Esophagus squamous epithelium (tissue), 5 donors: Measurements from ENCODE around the gene RASGEF1C. TPM values are rescaled to one million over a fixed set of nuclear protein-coding genes. Genes with fewer than 3 reads are reported as not detected.

Source experiments
- DNase-seq: peaks from one replicate; lab custom pipeline; 2025; lab: John Stamatoyannopoulos, UW
- H3K27ac ChIP-seq, 4 donors: fragments of 200-600 bp; sonication (generic); one replicate each; pipeline ENCODE4 v1.5.1; 2016 to 2019; ENCODE audit warnings: mild to moderate bottlenecking in 1 of 4
- H3K27me3 ChIP-seq, 4 donors: fragments of 200-600 bp; sonication (generic); 1 replicate in 3 of 4; 2 replicates in 1 of 4; pipeline versions ENCODE4 v1.5.1 to v1.6.0; 2017 to 2021; ENCODE audit warnings: antibody characterized with exemption in 1 of 4
- H3K36me3 ChIP-seq, 3 donors: fragments of 200-600 bp; sonication (generic); one replicate each; pipeline ENCODE4 v1.5.1; 2016 to 2019
- H3K4me1 ChIP-seq, 3 donors: fragments of 200-600 bp; sonication (generic); one replicate each; pipeline ENCODE4 v1.5.1; 2017 to 2019
- H3K4me3 ChIP-seq, 4 donors: fragments of 200-600 bp; sonication (generic); 1 replicate in 3 of 4; 2 replicates in 1 of 4; pipeline ENCODE4 v1.5.1; 2016 to 2019; ENCODE audit warnings: mild to moderate bottlenecking in 2 of 4, moderate library complexity in 1 of 4
- H3K9me3 ChIP-seq, 3 donors: fragments of 200-600 bp; sonication (generic); one replicate each; pipeline ENCODE4 v1.5.1; 2016 to 2019
- POLR2A ChIP-seq, 4 donors: fragments of 450-650 bp; IDR thresholded peaks; one replicate each; pipeline ENCODE4 v1.6.1; 2017; ENCODE audit warnings: antibody characterized with exemption in 4 of 4, mild to moderate bottlenecking in 4 of 4, moderate library complexity in 3 of 4
- WGBS, 2 donors: methylation state at CpG; one replicate each; pipeline ENCODE4 v1.1.5; 2018; 5-methylcytosine and 5-hydroxymethylcytosine counted together
- intact Hi-C: fragments of 100-400 bp; cut with DNase I; formaldehyde crosslinking; loops from one replicate; pipeline ENCODE4 v1.15.0; 2022
- total RNA-seq, 4 donors: library from RNA; depleted of rRNA; stranded (reverse); fragments of >200 nt; gene quantifications; one replicate each; pipeline ENCODE4 v1.1.0, GENCODE V29; 2016
- TF ChIP-seq, protein P1 (sequence below), 6 experiments: fragments of 450-650 bp in 4 of 6; fragments of 200-600 bp in 2 of 6; sonication (generic) in 2 of 6; IDR thresholded peaks; one replicate each; pipeline ENCODE4 v1.5.1; 2016 to 2019; ENCODE audit warnings: antibody characterized with exemption in 6 of 6, mild to moderate bottlenecking in 4 of 6, moderate library complexity in 4 of 6
- donor health status: DM: yes; HTN: yes; CAD: no.

RASGEF1C gene
- total RNA-seq, 4 donors from 2014 or later: 0.19 to 0.26 TPM; not detected in 2

DNA sequence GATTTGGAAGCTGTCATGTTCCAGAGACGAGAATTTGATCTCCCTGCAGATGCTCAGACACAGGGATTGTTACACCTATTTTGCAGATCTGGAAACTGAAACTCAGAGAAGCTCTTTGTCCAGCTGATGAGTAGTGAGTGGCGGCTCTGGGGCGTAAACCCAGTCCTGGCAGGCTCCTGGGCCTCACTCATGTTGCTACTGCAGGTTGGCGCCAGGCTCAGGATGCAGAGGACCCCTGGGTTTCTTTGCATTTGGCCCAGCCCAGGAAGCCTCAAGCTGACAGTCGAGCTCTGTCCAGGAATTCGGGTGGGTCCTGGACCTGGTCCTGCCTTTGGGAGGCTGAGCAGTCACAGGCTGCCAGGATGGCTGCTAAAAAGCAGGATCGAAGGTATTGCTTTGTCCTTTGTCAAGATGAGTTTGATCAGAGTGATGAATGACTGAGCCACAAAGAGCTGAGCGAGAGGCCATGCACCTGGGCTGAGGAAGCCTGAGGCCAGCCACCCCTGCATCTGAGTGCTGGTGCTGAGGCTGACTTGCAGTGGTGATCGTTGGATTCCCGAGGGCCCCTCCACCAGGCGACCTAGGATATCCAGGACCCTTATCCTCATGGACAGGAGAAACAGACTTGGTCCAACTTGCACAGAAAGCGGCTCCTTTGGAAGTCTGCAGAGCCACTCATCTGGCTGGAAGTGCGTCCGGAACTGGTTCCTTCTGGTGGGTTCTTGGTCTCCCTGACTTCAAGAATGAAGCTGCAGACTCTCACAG, 129.1 kb downstream of the RASGEF1C start:
- 57 to 88% methylated on average over 5 to 6 of the region's 14 CpGs for WGBS, 2 donors
- Histone ChIP-seq H3K27ac (no peak overlapping the region), H3K4me1 (no peaks in the 10 kb centered on the region), H3K27me3 (peaks cover 0 to 34% (median 0%) of the 10 kb centered on the region in 4 donors), H3K4me3 (no peak overlapping the region), H3K36me3 (no peaks in the 10 kb centered on the region), H3K9me3 (no peaks in the 10 kb centered on the region)
- no peak for DNase-seq
- intact Hi-C loops: no loop called here
- TF ChIP-seq, protein P1, sequence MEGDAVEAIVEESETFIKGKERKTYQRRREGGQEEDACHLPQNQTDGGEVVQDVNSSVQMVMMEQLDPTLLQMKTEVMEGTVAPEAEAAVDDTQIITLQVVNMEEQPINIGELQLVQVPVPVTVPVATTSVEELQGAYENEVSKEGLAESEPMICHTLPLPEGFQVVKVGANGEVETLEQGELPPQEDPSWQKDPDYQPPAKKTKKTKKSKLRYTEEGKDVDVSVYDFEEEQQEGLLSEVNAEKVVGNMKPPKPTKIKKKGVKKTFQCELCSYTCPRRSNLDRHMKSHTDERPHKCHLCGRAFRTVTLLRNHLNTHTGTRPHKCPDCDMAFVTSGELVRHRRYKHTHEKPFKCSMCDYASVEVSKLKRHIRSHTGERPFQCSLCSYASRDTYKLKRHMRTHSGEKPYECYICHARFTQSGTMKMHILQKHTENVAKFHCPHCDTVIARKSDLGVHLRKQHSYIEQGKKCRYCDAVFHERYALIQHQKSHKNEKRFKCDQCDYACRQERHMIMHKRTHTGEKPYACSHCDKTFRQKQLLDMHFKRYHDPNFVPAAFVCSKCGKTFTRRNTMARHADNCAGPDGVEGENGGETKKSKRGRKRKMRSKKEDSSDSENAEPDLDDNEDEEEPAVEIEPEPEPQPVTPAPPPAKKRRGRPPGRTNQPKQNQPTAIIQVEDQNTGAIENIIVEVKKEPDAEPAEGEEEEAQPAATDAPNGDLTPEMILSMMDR (IDR thresholded peaks at IDR 0.05): no peak
- TF ChIP-seq POLR2A (IDR thresholded peaks at IDR 0.05): no peak

DNA sequence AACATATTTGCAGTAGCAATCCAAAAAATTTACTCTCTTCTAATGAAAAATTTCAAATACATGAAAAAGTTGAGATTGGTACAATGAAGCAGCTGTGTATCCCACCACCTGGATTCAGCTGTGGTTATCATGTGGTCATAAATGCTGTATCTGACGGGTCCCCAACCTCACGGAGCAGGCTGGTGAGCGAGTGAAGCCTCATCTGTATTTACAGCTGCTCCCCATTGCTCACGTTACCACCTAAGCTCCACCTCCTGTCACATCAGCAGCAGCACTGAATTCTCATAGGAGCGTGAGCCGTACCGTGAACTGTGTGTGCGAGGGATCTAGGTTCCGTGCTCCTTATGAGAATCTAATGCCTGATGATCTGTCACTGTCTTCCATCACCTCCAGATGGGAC, 130.7 kb downstream of the RASGEF1C start:
- no peak overlapping the region for H3K4me3 ChIP-seq
- intact Hi-C loops: no loop called here
- no peaks in the 10 kb centered on the region for H3K36me3 ChIP-seq
- WGBS, 2 donors: 70 to 73% methylated on average over 4 to 9 of the region's 9 CpGs
- H3K9me3 ChIP-seq: no peaks in the 10 kb centered on the region
- peaks cover 0 to 34% (median 0%) of the 10 kb centered on the region in 4 donors for H3K27me3 ChIP-seq
- H3K4me1 ChIP-seq: no peaks in the 10 kb centered on the region
- TF ChIP-seq POLR2A (IDR thresholded peaks at IDR 0.05): no peak
- TF ChIP-seq, protein P1 (IDR thresholded peaks at IDR 0.05): no peak
- DNase-seq: no peak
- no peak overlapping the region for H3K27ac ChIP-seq

DNA sequence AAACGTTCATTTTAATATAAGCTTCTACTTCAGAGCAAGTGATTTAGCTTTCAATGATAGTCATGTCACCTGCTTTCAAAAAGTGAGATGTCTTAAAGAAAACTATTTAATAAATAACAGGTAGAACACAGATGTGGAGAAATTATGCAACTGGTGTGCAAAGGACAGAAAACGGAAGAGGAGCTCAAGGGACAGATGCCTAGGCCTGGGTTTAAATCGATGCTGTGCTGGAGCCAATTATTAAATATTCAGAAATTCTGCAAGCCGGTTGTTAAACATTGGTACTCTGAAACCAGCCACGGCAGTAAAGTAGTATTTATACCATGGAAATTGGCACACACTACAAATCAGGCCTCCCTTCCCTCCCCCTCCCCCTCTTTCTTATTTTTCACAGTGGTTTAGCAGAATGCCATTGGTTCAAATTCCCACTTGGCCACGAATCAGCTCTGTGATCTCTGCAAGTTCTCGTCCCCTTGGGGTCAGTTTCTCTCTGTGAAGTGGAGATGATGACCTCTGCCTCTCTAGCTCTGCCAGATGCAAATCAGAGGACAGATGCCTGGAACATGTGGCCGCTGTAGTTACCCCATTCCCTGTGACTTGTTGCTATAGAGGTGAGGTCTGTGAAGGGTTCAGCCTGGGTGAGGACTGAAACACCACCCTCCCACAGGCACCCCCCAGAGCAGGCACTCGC, 131.3 kb downstream of the RASGEF1C start:
- Histone ChIP-seq H3K27me3 (peaks cover 0 to 34% (median 0%) of the 10 kb centered on the region in 4 donors), H3K9me3 (no peaks in the 10 kb centered on the region), H3K4me3 (no peak overlapping the region), H3K27ac (no peak overlapping the region), H3K36me3 (no peaks in the 10 kb centered on the region), H3K4me1 (no peaks in the 10 kb centered on the region)
- no peak for DNase-seq
- WGBS, 2 donors: 68 to 72% methylated on average over 7 to 9 of the region's 9 CpGs
- TF ChIP-seq POLR2A (IDR thresholded peaks at IDR 0.05): no peak
- TF ChIP-seq, protein P1 (IDR thresholded peaks at IDR 0.05): no peak
- intact Hi-C loops: no loop called here

DNA sequence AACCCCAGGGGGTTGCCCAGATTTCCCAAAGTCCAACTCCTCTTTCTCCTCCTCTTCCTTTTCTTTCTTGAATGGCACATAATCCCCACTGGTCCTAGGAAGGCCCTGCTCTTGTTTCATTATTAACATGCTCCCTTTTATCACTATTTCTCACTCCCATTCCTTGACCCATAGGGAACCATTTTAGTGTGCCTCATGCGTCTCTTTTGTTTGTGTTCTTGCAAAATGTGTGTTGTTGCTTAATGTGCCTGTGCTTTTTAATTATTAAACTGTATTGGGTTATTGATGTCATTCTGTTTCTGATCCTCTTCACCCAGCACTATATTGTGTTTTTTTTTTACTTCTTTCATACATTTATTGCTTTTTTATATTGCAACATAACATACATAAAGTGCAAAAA, 133.3 kb downstream of the RASGEF1C start:
- no peak for TF ChIP-seq POLR2A (IDR thresholded peaks at IDR 0.05)
- TF ChIP-seq, protein P1 (IDR thresholded peaks at IDR 0.05): no peak
- Histone ChIP-seq H3K9me3 (no peaks in the 10 kb centered on the region), H3K27me3 (peaks cover 0 to 21% (median 0%) of the 10 kb centered on the region in 4 donors), H3K4me3 (no peak overlapping the region), H3K36me3 (no peaks in the 10 kb centered on the region), H3K4me1 (peaks cover 0 to 13% (median 4%) of the 10 kb centered on the region in 3 donors), H3K27ac (no peak overlapping the region)
- DNase-seq: no peak
- WGBS, 2 donors: 77 to 94% methylated on average over 1 of the region's 1 CpG
- intact Hi-C loops: no loop called here

DNA sequence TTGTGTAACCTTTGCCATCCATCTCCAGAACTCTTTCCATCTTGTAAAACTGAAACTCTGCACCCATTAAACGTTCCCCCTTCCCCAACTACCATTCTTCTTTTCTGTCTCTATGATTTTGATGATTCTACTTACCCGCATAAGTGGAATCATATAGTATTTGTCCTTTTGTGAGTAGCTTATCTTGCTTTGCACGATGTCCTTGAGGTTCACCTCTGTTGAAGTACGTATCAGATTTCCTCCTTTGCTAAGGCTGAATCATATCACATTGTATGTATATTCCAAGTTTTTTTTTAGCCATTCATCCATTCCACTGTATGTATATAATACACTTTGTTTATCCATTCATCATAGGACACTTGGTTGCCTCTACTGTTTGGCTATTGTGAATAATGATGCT, 134.5 kb downstream of the RASGEF1C start:
- no peak overlapping the region for H3K27ac ChIP-seq
- TF ChIP-seq POLR2A (IDR thresholded peaks at IDR 0.05): no peak
- TF ChIP-seq, protein P1 (IDR thresholded peaks at IDR 0.05): no peak
- H3K36me3 ChIP-seq: no peaks in the 10 kb centered on the region
- intact Hi-C loops: no loop called here
- DNase-seq: no peak
- H3K27me3 ChIP-seq: peaks cover 0 to 9% (median 0%) of the 10 kb centered on the region in 4 donors
- peaks cover 0 to 26% (median 4%) of the 10 kb centered on the region in 3 donors for H3K4me1 ChIP-seq
- no peaks in the 10 kb centered on the region for H3K9me3 ChIP-seq
- 57 to 72% methylated on average over 4 of the region's 4 CpGs for WGBS, 2 donors
- no peak overlapping the region for H3K4me3 ChIP-seq
